Esophagus mucosa (tissue), 1 donor: ENCODE results near the gene GNB2. TPM values are rescaled to one million over a fixed set of nuclear protein-coding genes. Genes with fewer than 3 reads are reported as not detected.
"Not testable (repeated sequence)": the region's sequence is repeated elsewhere in the genome, so short reads cannot be mapped to it uniquely, and the experiment has no call there.

Experiments
- ATAC-seq: fragments of 200-7000 bp; cut with Tn5 transposase; one replicate; pipeline ENCODE4 v1.9.1; 2020
- total RNA-seq: library from RNA; stranded (reverse); gene quantifications from one replicate; pipeline ENCODE4 v1.2.4, GENCODE V29; 2023
- donor health status: DM: yes; HTN: yes; CAD: no.

GNB2 gene
- total RNA-seq, 1 donor from 2014 or later = 289 TPM

GRCh38 chr7:100665168-100665726, 8.3 kb upstream of the GNB2 start:
- no peak for ATAC-seq

DNA sequence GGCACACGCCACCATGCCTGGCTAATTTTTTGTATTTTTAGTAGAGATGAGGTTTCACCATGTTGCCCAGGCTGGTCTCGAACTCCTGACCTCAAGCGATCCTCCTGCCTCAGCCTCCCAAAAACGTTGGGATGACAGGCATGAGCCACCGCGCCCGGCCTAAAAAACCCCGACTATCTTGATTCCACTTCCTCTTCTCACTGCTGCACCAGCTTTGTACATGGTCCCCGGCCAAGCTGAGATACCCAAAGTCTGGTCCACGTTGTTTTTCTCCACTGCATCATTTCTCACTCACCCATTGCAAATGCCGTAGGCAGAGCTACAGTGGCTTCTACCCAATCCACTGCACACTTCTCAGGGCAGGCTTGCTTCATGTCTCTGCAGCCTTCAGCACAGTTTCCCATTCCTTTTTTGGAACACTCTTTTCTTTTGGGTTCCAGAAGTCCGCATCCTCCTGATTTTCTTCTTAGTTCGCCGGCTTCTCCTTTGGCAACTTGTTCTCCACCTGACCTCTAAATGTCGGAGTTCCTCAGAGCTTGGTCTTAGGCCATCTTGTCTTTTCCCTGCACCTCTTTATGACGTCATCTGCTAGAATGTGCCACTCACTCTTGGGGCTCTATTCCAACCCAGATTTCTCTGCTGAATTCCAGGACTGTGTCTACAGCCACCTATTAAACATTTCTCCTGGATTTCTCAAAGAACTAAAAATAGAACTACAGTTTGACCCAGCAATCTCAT, 6.0 kb upstream of the GNB2 start:
- no peak for ATAC-seq

DNA sequence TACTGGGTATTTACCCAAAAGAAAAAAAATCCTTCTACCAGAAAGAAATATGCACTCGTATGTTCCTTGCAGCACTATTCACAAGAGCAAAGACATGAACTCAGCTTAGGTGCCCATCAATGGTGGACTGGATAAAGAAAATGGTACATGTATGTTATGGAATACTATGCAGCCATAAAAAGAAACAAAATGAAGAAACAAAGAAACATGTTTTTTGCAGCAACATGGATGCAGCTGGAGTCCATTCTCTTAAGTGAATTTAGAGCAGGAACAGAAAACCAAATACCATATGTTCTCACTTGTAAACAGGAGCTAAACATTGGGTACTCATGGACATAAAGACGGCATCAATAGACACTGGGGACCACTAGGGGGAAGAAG, 5.5 kb upstream of the GNB2 start:
- ATAC-seq = no peak

DNA sequence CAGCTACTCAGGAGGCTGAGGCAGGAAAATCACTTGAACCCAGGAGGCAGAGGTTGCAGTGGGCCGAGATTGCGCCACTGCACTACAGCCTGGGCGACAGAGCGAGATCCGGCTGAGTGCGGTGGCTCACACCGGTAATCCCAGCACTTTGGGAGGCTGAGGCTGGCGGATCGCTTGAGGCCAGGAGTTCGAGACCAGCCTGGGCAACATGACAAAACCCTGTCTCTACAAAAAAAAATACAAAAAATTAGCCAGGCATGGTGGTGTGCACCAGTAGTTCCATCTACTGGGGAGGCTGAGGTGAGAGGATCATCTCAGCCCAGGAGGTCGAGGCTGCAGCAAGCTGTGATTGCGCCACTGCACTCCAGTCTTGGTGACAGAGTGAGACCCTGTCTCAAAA, 4.4 kb upstream of the GNB2 start:
- not testable (repeated sequence) for ATAC-seq

GRCh38 chr7:100670074-100670473, 3.5 kb upstream of the GNB2 start:
- ATAC-seq = no peak

DNA sequence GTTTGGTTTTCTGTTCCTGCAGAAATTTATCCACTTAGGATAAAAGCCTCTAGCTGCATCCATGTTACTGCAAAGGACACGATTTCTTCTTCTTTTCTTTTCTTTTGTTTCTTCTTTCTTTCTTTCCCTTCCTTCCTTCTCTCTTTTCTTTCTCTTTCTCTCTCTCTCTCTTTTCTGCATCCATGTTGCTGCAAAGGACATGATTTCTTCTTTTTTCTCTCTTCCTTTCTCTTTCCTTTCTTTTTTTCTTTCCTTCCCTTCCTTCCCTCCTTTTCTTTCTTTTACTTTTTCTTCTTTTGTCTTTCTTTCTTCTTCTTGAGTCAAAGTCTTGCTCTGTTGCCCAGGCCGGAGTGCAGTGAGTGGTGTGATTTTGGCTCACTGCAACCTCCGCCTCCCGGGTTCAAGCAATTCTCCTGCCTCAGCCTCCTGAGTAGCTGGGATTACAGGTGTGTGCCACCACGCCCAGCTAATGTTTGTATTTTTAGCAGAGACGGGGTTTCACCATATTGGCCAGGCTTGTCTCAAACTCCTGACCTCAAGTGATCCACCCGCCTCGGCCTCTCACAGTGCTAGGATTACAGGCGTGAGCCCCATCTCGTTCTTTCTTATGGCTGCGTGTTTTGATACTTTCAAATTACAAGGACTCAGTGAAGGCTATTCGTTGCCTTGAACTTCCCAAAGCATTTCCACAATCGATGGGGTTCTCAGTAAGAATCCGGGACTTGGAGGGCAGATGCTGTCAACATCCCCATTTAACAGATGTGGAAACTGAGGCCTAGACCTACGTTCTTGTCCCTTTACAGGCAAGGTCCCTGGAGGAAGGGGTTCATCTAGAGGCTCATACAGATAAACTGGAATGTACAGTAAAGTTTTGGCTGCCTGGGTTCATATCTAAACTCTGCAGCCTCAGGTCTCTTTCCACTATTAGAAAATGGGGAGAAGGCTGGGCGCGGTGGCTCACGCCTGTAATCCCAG, 1.9 kb upstream of the GNB2 start:
- no peak for ATAC-seq

DNA sequence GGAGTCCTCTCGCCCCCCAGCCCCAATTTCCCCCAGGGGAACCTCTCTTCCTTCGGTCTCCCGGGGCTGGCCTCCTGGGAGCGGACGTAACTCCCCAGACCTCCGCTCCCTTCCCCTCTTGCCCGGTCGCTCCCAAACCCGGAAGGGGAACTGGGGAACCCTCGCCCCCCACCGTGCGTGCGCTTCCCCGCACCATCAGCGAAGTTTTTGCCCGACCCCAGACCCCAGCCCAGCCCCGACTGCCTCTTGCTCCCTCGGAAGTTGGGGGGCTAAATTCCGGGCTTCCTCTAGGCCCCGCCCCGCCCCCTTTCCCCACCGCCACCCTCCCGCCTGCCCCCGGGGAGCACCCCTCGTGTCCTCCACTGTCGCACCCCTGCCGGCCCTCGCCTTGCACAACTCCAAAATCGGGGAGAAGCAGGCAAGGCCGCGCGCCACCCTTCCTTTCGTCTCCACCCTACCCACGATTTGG, 436 bp downstream of the GNB2 start:
- ATAC-seq = peak; percentile 0

DNA sequence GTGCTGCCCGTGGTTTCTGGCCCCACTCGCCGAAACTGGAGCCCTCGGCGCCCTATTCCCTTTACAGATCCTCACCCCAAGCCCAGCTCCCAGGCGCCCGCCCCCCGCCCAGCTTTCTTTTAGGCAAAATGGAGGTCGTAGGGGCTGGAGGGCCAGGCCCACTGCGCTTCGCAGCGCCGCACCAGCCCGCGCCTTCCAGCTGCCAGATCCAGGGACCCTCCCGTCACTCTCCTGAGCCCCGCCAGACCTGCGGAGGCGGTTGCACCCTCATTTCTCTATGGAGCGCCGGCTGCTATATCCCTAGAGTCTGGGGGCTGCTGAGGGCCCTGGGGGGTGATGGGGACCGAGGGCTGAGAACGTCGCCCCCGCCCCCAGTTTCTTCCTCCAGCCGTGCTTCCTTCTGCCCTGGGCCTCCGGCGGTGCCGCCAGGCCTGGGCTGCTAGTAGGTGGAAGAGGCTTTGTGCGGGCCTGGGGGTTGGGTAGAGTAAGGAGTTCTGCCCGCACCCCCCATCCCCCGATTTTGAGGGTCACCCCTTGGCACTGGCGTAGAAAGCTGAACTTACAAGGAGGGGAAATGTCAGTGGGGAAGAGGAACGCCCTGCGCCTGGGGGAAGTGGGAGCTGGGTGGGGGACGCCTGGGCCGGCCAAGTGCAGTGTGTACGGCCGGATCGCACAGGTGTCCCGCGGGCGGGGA, 1.0 kb downstream of the GNB2 start:
- no peak for ATAC-seq

DNA sequence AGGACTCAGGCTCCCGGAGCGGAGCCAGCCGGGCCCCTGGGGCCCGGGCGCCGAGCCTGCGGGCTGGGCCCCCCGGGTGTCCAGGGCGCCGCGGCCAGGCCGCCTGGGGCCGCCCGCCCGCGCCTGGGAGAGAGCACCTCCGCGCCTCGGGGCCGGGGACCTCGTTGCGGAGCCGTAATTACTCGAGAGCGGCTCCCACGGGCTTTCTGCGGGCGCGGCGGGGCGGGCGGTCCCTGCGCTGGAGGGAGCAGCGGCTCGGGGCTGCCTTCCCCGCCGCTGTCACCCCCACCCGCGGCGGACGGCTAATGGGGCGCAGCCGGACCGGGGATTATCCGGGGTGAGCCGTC, 1.5 kb downstream of the GNB2 start:
- no peak for ATAC-seq

DNA sequence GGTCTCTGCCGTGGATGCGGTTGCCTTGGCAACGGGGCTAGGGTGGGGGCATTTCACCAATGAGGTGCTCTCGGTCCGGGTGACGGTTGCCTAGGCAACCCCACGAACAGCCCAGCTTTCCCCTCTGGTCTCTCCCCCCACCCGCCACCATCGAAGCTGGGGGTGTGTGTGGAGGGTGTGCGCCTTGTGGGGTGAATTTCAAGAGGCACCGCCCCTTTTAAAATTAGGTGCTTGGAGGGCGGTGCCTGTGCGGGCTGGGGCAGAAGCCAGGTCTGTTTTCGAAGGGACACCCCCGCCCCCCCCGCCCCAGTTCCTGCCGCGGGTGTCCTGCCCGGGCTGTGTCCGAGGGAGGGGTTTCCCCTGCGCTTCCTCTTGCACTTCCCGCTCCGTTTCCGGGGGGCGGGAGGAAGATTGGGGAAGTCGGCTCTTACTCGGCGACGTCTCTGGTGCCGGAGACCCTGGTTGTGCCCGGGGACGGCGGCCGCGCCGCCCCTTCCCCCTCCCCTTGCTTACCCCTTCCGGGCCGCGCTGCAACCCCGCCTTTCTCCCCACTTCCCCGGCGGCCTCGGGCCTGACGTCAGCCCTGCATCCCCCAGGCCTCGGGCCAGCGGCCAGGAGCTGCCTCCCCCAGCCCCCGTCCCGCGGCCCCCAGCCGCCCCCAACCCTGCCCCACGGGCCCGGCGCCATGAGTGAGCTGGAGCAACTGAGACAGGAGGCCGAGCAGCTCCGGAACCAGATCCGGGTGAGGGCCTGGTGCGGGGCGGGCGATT, 2.2 kb downstream of the GNB2 start:
- peak; percentile 51 for ATAC-seq

- ATAC-seq = no peak
Measured at GRCh38 chr7:100676501-100677306, 3.2 kb downstream of the GNB2 start.

DNA sequence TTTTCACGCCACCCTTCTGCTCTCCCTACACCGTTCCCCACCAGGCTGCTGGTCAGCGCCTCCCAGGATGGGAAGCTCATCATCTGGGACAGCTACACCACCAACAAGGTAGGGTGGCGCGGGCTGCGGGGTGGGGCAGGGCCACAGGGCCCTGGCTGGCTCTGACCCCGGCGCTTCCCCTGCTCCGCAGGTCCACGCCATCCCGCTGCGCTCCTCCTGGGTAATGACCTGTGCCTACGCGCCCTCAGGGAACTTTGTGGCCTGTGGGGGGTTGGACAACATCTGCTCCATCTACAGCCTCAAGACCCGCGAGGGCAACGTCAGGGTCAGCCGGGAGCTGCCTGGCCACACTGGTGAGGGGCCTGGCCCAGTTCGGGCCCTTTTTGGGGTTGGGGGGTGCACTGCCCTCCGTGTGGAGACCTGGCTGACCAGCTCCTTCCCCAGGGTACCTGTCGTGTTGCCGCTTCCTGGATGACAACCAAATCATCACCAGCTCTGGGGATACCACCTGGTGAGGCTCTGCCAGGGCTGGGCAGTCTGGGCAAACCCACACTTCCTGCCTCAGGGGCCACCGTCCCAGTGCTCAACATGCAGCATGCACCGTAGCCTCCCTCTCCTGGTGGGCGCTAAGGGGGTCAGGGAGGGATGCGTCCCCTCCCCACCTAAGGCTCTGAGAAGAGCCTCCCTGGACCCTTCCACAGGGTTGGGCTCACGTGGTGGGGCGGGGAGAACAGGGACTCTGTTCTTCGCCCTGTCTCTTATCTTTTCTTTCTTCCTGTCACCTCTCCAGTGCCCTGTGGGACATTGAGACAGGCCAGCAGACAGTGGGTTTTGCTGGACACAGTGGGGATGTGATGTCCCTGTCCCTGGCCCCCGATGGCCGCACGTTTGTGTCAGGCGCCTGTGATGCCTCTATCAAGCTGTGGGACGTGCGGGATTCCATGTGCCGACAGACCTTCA, 4.0 kb downstream of the GNB2 start:
- no peak for ATAC-seq

DNA sequence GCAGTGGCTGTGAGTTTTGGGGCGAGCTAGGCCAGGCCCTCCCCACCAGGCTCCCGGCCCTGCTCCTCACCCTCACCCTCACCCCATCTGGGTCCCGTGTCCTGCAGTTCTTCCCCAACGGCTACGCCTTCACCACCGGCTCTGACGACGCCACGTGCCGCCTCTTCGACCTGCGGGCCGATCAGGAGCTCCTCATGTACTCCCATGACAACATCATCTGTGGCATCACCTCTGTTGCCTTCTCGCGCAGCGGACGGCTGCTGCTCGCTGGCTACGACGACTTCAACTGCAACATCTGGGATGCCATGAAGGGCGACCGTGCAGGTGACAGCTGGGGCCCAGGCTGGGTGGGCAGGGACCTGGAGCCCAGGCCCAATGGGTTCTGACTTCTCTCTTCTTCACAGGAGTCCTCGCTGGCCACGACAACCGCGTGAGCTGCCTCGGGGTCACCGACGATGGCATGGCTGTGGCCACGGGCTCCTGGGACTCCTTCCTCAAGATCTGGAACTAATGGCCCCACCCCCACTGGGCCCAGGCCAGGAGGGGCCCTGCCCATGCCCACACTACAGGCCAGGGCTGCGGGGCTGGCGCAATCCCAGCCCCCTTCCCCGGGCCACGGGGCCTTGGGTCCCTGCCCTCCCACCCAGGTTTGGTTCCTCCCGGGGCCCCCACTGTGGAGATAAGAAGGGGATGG, 4.9 kb downstream of the GNB2 start:
- no peak for ATAC-seq

DNA sequence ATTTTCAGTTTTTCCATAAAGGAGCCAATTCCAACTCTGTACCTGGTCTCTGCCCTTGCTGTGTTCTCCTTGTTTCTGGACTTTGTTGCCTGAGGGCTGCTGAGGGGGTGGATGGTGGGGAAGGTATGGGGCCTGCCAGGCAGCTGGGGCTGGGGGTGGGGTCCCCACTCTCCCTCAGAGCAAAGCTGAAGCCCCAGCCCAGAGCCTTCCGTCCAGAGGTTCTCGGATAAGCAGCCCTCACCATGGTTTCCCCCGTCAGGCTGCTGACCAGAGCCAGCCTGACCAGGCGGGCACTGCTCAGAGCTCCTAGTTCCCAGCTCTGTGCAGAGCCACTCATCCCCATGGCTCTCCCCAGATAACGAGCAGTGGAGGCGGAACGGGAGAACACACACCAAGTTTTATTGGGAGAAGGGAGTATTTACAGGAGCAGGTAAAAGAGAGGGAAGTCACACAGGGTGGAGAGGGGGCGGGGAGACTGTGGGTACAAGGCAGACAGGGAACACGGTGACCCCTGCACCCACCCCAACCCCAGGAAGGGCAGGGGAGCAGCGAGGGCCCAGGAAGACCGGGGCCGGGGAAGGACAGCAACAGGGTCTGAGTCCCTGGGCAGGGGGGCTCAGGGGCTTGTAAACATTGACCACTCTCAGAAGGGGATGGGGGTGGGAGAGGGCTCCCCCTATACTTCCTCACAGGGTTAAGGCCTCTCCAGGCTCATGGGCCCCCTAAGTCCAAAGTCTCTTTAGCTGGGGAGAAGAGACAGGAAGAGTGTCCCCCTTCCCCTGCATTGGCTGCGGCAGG, 5.8 kb downstream of the GNB2 start:
- ATAC-seq = no peak

DNA sequence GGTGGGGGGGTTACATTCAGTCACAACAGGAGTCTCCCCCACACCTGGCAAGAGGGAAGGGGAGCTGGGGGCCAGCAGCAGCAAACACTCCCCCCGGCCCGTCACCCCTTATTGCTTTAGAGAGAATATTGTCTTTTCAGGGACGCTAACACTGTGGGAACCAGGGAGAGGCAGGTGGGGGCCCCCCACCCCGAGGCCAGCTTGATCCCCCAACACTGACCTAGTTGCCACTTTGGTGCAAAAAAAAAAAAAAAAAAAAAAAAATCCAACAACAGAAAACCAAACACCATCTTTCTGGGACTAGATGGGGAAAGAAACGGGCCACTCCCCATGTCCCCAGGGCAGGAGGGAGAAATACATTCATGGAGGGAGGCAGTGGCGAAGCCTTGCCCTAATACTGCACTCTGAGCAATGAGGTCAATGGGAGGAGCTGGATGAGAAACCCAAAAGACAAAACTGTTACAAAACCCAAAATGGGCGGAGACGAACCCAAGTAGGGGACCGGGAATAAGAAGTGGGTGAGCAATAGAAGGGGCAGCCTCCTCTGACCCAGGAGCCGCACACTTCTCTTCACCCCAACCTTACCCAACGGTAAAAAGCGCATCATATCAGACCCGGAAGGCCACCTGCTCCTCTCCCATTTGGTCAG, 6.5 kb downstream of the GNB2 start:
- ATAC-seq = peak; percentile 51

DNA sequence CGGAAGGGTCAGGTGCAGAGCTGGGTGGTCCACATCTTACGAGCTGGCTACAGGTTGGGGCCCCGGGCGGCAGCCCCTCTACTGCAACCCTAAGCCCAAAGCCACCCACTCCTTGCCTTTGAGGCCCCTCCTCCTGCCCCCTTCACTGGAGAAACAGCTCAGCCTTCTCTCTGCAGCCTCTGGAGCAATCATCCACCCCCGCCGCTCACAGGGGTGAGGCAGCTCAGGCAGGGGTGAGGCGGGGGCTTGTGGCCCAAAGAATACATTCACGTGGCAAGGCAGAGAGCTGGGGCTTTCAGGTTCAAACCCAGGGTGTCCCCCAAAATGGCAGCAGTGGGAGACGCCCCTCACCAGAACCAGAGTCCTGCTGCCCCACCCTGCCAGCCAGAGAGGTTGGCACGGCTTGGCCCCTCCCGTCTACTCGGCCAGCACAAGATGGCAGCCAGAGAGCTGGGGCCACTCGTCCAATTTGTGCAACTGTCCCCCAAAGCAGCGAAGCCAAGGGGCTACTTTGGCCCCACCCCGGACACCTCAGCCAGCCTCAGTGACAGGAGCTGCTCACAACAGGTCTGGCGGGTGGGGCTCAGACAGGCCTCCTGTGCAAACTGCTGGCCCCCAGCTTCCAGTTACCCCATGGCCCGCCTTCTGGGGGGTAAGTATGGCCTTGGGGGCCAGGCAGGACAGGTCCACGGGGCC, 7.2 kb downstream of the GNB2 start:
- no peak for ATAC-seq
